ENCODE results near the gene RNF220.
"Not testable (repeated sequence)": the region's sequence is repeated elsewhere in the genome, so short reads cannot be mapped to it uniquely, and the experiment has no call there.

- TF ChIP-seq, protein P1, sequence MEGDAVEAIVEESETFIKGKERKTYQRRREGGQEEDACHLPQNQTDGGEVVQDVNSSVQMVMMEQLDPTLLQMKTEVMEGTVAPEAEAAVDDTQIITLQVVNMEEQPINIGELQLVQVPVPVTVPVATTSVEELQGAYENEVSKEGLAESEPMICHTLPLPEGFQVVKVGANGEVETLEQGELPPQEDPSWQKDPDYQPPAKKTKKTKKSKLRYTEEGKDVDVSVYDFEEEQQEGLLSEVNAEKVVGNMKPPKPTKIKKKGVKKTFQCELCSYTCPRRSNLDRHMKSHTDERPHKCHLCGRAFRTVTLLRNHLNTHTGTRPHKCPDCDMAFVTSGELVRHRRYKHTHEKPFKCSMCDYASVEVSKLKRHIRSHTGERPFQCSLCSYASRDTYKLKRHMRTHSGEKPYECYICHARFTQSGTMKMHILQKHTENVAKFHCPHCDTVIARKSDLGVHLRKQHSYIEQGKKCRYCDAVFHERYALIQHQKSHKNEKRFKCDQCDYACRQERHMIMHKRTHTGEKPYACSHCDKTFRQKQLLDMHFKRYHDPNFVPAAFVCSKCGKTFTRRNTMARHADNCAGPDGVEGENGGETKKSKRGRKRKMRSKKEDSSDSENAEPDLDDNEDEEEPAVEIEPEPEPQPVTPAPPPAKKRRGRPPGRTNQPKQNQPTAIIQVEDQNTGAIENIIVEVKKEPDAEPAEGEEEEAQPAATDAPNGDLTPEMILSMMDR (conservative IDR thresholded peaks at IDR 0.05; ENCODE audit: low read depth, low read length), result not testable (repeated sequence)
- TF ChIP-seq EZH2 (IDR thresholded peaks at IDR 0.05; ENCODE audit: low read length, unreplicated experiment); EZH2phosphoT487 (IDR thresholded peaks at IDR 0.05; ENCODE audit: borderline replicate concordance, low read length): not testable (repeated sequence)
Measured at GRCh38 chr1:44560696-44561095, 155.6 kb downstream of the RNF220 start.
